GM13976 (cell line): Measurements from ENCODE around the gene APAF1.

Experiments used
- DNase-seq: peaks from one replicate; pipeline ENCODE4 v3.0.0; 2012; ENCODE audit warnings: low spot score
- in situ Hi-C: fragments of 300-500 bp; cut with MboI; formaldehyde crosslinking; loops from one replicate; pipeline ENCODE4 v1.12.0; 2022; ENCODE audit warnings: low sequenced_read_pairs, mixed read lengths, inconsistent platforms; ENCODE audit not compliant: unreplicated experiment
- TF ChIP-seq, protein P1 (sequence below): IDR thresholded peaks from 2 replicates; pipeline ENCODE4 v1.5.1; 2012; ENCODE audit warnings: borderline replicate concordance, mild to moderate bottlenecking; ENCODE audit not compliant: insufficient read depth; ENCODE audit errors: extremely low read depth, missing control alignments, control extremely low read depth

APAF1 gene

GRCh38 chr12:98737322-98737712 is 92.2 kb downstream of the APAF1 start:
- in situ Hi-C loops = loop anchor here (25.0 kb wide), 1 partner anchor 250 kb away; no protein-coding TSS in a partner anchor
- no peak for DNase-seq
- TF ChIP-seq, protein P1, sequence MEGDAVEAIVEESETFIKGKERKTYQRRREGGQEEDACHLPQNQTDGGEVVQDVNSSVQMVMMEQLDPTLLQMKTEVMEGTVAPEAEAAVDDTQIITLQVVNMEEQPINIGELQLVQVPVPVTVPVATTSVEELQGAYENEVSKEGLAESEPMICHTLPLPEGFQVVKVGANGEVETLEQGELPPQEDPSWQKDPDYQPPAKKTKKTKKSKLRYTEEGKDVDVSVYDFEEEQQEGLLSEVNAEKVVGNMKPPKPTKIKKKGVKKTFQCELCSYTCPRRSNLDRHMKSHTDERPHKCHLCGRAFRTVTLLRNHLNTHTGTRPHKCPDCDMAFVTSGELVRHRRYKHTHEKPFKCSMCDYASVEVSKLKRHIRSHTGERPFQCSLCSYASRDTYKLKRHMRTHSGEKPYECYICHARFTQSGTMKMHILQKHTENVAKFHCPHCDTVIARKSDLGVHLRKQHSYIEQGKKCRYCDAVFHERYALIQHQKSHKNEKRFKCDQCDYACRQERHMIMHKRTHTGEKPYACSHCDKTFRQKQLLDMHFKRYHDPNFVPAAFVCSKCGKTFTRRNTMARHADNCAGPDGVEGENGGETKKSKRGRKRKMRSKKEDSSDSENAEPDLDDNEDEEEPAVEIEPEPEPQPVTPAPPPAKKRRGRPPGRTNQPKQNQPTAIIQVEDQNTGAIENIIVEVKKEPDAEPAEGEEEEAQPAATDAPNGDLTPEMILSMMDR = no peak

GRCh38 chr12:98738002-98738401 is 92.9 kb downstream of the APAF1 start:
- TF ChIP-seq, protein P1 = no peak
- in situ Hi-C loops = loop anchor here (25.0 kb wide), 1 partner anchor 249 kb away; no protein-coding TSS in a partner anchor
- no peak for DNase-seq

DNA sequence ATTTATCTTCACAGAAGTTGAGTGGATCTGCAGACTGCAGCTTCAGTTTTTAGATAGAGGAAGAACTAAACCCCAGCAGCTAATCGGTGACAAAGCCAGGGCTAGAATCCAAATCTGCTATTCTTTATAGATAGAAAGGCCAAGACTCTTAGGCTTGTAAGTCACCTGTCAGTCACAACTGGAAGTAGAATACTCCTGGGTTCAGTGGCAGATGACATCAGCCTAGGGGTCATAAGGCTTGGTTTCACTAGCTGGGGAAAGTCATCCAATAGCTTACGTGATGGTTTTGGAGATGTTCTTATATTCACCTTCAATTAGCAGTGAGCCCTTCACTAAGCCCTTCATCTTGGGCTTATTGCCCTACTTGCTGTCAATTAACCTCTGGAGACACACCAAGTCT is 93.4 kb downstream of the APAF1 start:
- in situ Hi-C loops = loop anchor here (25.0 kb wide), 1 partner anchor 249 kb away; no protein-coding TSS in a partner anchor
- TF ChIP-seq, protein P1 = no peak
- DNase-seq = no peak

- DNase-seq = no peak
- TF ChIP-seq, protein P1 = no peak
- in situ Hi-C loops = loop anchor here (25.0 kb wide), 1 partner anchor 247 kb away; no protein-coding TSS in a partner anchor
These were observed 95.7 kb downstream of the APAF1 start for GRCh38 chr12:98740751-98741150.

DNA sequence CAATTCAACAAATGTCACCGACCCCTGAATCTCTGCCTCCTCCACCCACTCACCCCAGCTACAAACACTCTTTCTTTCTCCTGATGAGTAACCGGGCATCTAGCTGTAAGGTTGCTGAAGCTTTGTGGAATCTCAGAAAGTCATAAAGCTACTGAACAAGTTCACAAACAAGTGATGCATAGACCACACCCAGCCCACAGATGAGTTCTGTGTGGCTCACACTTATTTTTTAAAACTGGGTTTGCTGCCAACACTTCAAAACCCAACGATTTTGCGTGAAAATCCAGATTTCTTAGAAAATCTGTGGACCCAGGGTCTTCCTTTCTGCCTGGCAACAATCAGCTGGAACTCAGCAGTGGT is 96.1 kb downstream of the APAF1 start:
- DNase-seq = no peak
- in situ Hi-C loops = loop anchor here (25.0 kb wide), 1 partner anchor 246 kb away; no protein-coding TSS in a partner anchor
- TF ChIP-seq, protein P1 = no peak

GRCh38 chr12:98741556-98742265 is 96.6 kb downstream of the APAF1 start:
- in situ Hi-C loops = loop anchor here (25.0 kb wide), 1 partner anchor 246 kb away; no protein-coding TSS in a partner anchor
- TF ChIP-seq, protein P1 = no peak
- DNase-seq = no peak
